GM19099 (cell line): ENCODE data around the gene WFDC5.

Source experiments
- POLR2A ChIP-seq: IDR thresholded peaks from 3 replicates; pipeline ENCODE4 v1.6.1; 2011; ENCODE audit warnings: low read depth; ENCODE audit not compliant: insufficient read length; ENCODE audit errors: extremely low read depth

WFDC5 gene

GRCh38 chr20:45097485-45098102 lies 17.4 kb downstream of the WFDC5 start:
- no peak for TF ChIP-seq POLR2A

- TF ChIP-seq POLR2A: no peak
Observed at GRCh38 chr20:45096781-45097180, 18.2 kb downstream of the WFDC5 start.

- TF ChIP-seq POLR2A: no peak
Observed at GRCh38 chr20:45095805-45096238, 19.2 kb downstream of the WFDC5 start.

GRCh38 chr20:45094864-45095574 lies 20.0 kb downstream of the WFDC5 start:
- no peak for TF ChIP-seq POLR2A

GRCh38 chr20:45094201-45094600 lies 20.8 kb downstream of the WFDC5 start:
- TF ChIP-seq POLR2A: no peak

GRCh38 chr20:45092898-45093297 lies 22.1 kb downstream of the WFDC5 start:
- TF ChIP-seq POLR2A: no peak

GRCh38 chr20:45091366-45091765 lies 23.6 kb downstream of the WFDC5 start:
- TF ChIP-seq POLR2A: no peak

- TF ChIP-seq POLR2A: no peak
Observed at GRCh38 chr20:45090481-45090880, 24.5 kb downstream of the WFDC5 start.

- TF ChIP-seq POLR2A: no peak
Observed at GRCh38 chr20:45088247-45088646, 26.7 kb downstream of the WFDC5 start.

- TF ChIP-seq POLR2A: no peak
Observed at GRCh38 chr20:45087814-45088213, 27.2 kb downstream of the WFDC5 start.

GRCh38 chr20:45087097-45087790 lies 27.7 kb downstream of the WFDC5 start:
- TF ChIP-seq POLR2A: no peak

- no peak for TF ChIP-seq POLR2A
Observed at GRCh38 chr20:45085867-45086266, 29.1 kb downstream of the WFDC5 start.

GRCh38 chr20:45085289-45085688 lies 29.7 kb downstream of the WFDC5 start:
- TF ChIP-seq POLR2A: no peak

- TF ChIP-seq POLR2A: no peak
Observed at GRCh38 chr20:45083127-45083526, 31.8 kb downstream of the WFDC5 start.

GRCh38 chr20:45082468-45082867 lies 32.5 kb downstream of the WFDC5 start:
- TF ChIP-seq POLR2A: no peak

- no peak for TF ChIP-seq POLR2A
Observed at GRCh38 chr20:45080867-45081624, 33.9 kb downstream of the WFDC5 start.

GRCh38 chr20:45077559-45077958 lies 37.4 kb downstream of the WFDC5 start:
- no peak for TF ChIP-seq POLR2A
